Kidney glomerular epithelial cell (primary cell): ENCODE measurements around the gene GRIK1.

ENCODE experiments used
- DNase-seq: peaks from one replicate; lab custom pipeline; 2025; lab: John Stamatoyannopoulos, UW

Gene GRIK1

GRCh38 chr21:29718081-29718815 is 221.5 kb downstream of the GRIK1 start:
- DNase-seq = peak; percentile 16

GRCh38 chr21:29717659-29718058 is 222.1 kb downstream of the GRIK1 start:
- no peak for DNase-seq

- no peak for DNase-seq
Observed at GRCh38 chr21:29716753-29717152, 223.0 kb downstream of the GRIK1 start.

DNA sequence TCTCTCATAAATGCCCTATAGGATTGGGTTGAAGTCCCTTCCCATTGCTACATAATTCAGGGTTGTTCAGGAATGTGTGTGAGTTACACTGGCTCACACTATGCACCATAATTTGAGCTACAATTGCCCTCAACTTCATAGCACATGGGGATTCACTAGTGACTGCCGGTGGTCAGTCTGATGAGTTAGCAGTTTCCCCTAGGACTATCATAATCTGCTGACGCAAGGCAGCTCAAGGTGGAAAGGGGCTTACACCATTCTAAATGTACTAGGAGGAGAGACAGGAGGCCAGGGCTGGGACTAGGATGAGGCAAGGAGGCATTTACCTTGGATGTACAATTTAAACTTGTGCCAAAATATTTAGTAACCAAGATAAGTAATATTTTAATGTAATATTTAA is 224.7 kb downstream of the GRIK1 start:
- DNase-seq = no peak

- no peak for DNase-seq
Observed at GRCh38 chr21:29712818-29713217, 227.0 kb downstream of the GRIK1 start.

DNA sequence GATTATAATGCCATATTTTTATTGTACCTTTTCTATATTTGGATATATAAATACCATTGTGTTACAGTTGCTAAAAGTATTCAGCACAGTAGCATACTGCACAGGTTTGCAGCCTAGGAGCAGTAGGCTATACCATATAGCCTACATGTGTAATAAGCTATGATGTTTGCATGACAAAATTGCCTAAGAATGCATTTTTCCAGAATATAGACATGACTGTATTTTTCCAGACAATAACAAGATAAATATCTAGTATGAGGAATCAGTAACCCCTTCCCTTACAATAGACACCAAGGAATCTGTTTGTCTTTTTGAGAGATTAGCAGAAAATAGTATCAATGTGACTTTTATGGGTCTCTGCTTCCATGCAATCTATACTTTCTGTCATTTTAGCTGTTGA is 228.6 kb downstream of the GRIK1 start:
- DNase-seq = no peak

DNA sequence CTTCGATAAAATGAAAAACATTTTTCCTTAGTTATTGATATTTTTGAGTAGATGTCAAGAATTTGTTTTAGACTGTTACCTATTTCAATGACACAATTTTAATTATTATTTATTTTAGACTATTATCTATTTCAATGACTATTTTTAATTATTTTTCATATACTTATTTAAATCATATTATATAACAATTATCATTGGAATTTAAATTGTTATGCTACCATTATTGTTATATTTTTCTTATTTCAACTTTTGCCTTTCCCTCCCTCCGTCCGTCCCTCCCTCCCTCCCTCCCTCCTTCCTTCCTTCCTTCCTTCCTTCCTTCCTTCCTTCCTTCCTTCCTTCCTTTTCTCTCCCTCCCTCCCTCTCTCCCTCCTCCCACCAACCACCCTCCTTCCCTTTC is 229.3 kb downstream of the GRIK1 start:
- DNase-seq = no peak

DNA sequence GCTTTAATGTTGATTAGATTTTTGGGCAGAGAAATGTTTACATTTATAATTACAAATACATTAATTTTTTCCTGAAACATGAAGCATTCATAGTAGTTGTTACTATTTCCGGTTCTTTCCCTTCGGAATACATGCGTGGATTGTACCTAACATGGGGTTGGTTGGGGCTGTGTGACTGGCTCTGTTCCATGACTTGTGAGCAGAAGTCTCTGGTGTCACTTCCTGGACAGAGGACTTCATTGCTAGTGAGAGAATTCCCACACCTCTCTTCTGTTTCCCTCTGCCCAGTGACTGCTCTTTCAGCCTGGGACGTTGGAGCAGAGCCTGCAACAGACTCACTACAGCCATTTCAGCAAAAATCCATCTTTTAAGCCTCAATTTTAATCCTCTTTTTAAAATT is 231.4 kb downstream of the GRIK1 start:
- no peak for DNase-seq

GRCh38 chr21:29704719-29705118 is 235.1 kb downstream of the GRIK1 start:
- no peak for DNase-seq

DNA sequence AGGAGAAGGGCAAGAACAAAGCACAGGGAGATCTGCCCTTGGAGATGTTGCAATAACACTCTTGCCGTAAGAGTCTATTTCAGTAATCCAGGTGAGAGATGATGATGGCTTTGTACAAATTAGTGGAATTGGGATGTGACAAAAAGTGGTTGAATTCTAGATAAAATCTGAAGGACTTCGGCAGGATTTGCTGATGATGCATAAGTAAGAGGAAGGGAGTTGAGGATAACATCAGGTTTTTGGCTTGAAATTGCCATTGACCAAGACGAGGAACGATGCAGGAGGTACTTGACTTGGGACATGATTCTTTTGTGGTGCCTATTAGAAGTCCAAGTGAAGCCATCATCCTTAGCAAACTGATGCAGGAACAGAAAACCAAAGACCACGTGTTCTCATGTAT is 238.1 kb downstream of the GRIK1 start:
- no peak for DNase-seq

GRCh38 chr21:29697555-29698193 is 242.1 kb downstream of the GRIK1 start:
- peak; percentile 10 for DNase-seq

- no peak for DNase-seq
Observed at GRCh38 chr21:29696937-29697336, 242.9 kb downstream of the GRIK1 start.

GRCh38 chr21:29691616-29692491 is 247.9 kb downstream of the GRIK1 start:
- no peak for DNase-seq

DNA sequence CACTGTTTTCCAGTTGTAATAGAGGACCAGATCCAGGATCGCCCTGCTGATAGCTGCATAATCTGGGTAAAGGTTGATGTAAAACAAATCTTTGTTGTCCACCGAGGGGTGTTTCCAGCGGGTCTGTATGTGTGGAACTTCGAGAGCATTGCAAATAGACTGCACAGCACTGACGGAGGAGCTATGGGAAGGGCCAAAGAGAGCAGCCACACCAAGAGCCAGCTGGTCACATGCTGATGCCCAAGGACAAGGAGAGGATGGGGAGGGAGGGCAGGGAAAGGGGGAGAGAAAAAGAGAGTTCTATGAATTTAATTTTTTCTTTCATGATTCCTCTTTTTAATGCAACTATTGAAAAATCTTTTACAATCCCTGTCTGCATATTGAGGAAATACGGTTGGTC is 250.0 kb downstream of the GRIK1 start:
- no peak for DNase-seq

DNA sequence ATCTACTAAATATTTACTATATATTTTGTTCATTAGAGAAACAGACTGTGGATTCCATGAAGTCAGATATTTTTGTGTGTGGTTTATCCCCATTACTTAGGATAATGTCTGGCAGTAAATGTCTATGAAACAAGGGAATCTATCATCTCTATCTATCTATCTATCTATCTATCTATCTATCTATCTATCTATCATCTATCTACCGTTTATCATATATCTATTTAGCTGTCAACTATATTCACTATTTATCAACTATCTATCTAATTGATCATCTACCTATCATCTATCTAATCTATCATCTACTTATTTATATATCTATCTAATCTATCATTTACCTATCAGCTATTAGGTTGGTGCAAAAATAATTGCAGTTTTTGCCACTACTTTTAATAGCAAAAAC is 255.7 kb downstream of the GRIK1 start:
- DNase-seq = no peak

DNA sequence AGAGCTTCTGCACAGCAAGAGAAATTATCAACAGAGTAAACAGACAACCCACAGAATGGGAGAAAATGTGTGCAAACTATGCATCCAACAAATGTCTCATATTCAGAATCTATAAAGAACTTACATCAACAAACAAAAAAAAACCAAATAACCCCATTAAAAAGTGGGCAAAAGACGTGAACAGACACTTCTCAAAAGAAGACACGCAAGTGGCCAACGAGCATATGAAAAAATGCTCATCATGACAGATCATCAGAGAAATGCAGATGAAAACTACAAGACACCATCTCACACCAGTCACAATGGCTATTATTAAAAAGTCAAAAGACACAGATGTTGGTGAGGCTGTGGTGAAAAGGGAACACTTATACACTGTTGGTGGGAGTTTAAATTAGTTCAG is 257.0 kb downstream of the GRIK1 start:
- DNase-seq = no peak

DNA sequence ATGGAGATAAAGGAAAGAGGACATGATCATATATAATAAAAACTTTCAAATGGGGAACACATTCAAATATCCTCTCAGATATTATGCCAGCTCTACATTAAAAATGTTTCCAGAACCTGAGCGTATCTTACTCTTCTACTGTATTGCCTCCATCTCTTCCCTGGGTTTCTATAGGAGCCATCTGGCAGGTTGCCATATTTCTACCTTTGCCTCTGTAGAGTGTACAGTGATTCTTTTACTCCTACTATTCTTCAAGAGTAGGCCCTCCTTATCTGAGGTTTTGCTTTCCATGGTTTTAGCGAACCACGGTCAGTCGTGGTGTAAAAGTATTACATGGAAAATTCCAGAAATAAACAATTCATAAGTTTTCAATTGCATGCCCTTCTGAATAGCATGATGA is 259.5 kb downstream of the GRIK1 start:
- no peak for DNase-seq

GRCh38 chr21:29678626-29679025 is 261.2 kb downstream of the GRIK1 start:
- DNase-seq = peak; percentile 21

GRCh38 chr21:29677326-29677725 is 262.5 kb downstream of the GRIK1 start:
- no peak for DNase-seq

- no peak for DNase-seq
Observed at GRCh38 chr21:29676395-29676794, 263.4 kb downstream of the GRIK1 start.

DNA sequence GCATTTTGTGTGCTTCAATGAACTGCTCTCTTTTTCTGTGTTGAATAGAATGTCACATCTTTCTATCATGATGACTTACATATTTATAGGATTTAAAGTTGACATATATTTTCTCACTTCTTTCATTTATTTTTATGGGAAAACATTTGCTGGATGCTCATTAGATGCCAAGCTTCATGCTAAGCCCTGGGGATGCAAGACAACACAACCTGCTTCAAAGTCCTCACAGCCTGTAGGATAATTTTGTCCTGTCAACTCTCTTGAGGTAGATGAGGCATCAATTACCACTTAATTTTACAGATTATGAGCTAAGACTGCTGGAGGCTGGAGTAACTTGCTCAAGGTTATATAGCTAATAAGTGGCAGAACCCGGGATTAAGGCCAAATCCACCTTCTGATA is 264.3 kb downstream of the GRIK1 start:
- DNase-seq = no peak

- no peak for DNase-seq
Observed at GRCh38 chr21:29674343-29674742, 265.5 kb downstream of the GRIK1 start.

DNA sequence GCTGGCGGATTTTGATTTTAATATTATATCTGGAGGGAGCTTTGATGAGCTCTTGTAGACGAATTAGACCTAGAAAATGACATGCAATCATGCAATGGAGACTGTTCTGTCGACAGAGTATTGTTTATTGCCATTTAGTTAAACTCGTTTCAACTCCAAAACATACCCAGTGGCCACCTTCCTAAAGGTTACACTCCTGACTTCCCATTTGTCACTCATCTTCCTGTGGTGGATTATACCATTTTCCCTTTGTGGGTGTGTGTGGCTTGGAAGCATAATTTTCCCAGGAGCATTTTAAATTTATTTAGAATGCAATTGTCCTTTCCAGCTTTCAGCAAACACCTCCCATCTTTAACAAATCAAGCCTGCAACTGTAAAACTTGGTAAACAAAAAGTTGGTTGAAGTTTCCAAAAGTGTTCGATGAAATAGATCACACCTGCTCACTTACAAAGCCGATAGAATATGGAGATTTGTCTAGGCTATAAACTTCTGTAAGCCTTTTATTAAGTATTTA is 266.6 kb downstream of the GRIK1 start:
- DNase-seq = no peak
